ENCODE measurements around the gene TAF8.

DNA sequence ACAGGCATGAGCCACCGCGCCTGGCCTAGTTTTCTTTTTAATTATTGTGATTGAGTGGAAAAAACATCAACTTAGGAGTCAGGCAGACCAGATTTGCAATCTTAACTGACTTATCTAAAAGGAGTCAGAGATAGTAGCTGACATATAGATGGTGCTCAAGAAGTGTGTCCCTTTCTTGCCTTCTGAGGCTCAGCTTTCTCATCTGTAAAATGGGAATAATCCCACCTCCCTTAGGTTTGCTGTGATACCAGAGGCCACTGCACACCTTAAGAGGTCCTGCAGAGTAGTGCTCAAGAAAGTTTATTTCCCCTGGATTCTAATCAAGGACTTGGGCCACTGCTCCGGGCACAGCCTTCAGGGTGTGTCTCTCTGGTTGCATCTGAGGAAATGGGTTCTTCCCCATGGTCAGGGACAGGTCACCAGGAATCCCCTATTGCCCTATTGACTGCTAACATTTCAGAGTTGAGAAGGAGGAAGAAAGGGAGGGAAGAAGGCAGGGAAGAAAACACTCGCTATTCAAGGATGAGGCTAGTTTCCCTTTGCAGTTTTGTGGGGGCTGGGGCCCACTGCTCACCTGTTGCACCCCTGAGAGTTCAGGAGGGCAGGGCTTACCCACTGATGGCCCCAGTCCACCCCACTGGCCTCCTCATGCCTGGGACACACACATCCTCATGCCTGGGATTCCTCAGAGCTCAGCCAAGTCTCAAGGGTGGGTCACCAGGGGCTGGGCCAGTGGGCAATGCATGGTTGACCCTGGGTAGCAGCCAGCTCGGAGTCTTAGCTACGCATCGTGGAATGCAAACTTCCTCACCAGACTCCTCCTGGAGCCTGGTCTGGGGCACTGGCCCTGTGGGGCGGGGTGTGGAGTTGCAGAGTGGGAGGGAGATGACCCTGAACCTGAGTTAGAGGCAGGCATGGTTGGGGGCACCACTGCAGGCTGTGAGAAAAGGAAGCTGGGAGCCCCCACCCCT is 70.9 kb downstream of the TAF8 start:
- TF ChIP-seq, protein P1, sequence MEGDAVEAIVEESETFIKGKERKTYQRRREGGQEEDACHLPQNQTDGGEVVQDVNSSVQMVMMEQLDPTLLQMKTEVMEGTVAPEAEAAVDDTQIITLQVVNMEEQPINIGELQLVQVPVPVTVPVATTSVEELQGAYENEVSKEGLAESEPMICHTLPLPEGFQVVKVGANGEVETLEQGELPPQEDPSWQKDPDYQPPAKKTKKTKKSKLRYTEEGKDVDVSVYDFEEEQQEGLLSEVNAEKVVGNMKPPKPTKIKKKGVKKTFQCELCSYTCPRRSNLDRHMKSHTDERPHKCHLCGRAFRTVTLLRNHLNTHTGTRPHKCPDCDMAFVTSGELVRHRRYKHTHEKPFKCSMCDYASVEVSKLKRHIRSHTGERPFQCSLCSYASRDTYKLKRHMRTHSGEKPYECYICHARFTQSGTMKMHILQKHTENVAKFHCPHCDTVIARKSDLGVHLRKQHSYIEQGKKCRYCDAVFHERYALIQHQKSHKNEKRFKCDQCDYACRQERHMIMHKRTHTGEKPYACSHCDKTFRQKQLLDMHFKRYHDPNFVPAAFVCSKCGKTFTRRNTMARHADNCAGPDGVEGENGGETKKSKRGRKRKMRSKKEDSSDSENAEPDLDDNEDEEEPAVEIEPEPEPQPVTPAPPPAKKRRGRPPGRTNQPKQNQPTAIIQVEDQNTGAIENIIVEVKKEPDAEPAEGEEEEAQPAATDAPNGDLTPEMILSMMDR (conservative IDR thresholded peaks at IDR 0.05; ENCODE audit: low read length), result no peak
- no peak for TF ChIP-seq EZH2phosphoT487 (IDR thresholded peaks at IDR 0.05; ENCODE audit: borderline replicate concordance)
